Hypothalamus (tissue), 51 donors: ENCODE measurements around the gene DAPK1.

Experiments used
- DNase-seq, 51 donors: peaks; one replicate each; lab custom pipeline; 2025; lab: John Stamatoyannopoulos, UW

Gene DAPK1

DNA sequence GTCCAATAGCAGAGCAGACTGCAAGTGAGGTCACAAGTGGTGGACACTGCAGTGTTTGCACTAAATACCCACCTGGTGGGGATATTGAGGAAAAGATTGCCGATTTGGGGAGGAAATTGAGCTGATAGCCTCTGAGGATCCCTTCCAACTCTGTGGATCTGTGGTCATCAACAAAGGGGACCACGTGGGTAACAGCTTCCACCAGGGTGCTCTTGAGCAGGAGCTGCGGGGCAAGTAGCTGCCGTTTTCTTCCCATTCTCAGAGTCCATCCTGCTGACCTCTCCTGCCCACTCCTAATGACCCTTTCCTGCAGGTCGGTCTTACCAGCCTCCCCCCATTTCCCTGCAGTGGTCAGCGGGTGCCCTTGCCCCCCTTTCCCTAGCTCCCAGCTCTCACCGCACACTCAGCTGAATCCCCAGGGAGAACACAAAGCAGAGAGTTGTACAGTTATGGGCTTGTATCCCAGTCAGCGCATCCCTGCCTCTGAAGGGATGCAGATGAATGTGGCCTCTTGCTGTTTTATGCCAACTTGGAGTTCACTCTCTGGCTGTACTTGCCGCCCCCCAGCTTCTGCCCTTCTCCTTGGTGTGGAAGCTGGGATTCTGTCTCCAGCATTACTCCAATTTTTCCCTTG, 18.0 kb downstream of the DAPK1 start:
- no peak for DNase-seq

DNA sequence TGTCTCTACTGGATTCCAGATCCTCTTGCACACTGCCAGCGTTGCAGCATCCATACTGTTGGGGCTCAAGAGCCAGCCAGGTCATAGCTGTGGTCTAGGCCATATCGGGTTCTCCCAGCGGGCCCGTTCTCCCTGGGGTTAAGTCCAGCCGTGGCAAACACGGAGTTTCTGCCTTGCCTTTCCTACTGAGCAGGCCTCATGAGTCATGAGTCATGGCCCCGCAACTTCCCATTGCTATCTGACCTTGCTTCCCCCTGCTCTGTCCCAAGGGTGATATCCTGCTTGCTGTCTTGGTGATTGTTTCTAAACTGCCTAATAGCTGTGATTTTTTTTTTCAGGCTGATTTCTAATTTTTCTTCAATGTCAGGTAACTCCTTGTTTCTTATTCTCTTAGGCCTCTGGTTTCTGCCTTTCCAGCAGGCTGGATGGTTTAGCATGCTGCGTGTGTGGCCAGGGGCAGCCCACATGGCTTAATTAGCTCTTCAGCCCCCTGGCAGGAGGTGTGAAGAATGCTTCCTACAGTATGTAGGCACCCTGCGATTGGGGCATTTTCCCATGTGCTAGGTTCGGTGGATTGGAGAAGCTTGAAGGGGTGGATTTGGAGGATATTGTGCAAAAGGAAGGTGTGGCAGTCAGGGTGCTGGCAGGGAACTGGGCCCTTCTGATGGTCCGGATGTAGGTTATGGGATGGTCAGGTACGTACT, 18.7 kb downstream of the DAPK1 start:
- peak in 2 of 51 donors; percentile 16 to 31 for DNase-seq

DNA sequence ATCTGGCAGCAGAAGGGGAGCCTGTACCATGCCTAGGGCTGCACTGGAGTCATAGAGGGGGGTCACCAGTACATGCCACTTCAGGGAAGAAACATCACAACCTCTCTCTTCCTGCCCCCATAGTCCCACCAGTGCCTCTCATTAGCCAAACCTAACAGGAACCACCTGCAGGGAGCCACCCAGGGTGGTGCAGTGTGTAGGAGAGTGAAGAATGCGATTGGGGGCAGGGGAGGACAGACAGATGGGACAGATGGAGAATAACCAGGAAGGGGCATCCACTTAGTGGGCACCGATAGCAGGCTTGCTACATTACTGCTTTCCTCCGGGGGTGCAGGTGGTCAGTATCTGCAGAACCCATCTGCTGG, 19.2 kb downstream of the DAPK1 start:
- no peak for DNase-seq

DNA sequence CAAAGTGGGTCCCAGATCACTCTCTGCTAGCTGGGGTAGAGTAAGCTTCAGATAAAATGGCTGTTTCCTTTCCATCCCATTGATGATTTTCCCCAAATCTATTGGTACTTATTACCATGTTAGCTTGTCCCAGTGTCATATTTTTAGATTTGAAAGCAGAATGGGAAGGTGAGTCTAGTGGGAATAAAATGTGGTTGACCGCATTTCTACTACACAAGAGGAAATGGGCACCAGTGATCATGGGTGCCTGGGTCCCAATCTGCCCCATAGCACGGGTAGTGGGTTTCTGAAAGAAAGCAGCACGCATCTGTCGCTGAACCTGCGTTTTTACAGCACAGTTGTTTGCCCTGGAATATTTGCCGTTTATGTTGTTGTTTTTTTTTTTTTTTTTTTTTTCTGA, 20.1 kb downstream of the DAPK1 start:
- DNase-seq = no peak

DNA sequence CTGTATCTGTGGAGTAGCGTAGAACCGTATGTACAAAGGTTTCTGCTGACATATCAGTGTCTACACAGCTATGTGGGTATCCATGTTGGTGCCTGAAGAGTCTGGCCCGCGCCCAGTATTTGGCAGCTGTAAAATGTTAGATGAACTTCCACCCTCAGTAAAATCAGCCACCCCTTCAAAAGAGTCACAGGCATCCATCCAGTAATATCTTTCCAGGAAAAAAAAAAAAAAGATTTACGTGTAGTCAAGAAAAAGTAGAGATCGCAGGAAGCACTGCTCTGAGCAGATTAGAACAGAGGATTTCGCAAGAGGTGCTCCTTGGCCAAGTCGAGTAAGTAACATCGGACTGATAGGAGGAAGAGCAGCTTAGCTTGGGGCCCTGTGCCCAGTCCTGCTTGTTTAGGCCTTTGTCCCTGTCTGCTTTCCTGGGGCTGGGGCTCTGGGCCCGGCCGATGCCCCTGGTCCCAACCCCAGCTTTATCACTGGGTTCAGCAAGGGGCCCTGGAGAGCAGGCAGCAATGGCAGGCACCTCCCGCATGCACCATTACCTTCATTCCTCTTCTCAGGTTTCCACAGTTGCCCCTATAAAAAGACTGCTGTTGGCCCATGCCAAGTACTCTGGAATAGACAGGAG, 21.2 kb downstream of the DAPK1 start:
- no peak for DNase-seq

DNA sequence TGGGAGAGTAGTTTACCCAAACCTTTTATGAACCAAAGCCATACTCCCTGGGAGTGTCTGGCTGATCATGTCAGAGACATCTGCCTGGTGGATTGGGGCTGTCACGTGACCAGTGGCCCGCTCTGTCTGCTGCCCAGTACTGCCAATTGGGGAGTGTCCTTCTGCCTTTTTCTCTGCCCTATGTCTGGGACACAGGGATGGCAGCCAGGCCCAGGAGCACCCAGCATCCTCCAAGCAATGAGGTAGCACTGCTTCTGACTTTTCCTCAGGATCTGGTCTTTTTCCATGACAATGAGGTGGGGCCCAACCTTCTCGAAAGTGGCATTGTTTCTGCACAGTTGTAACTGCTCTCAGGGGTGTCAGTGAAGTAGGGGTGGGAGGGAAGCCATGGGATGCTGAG, 21.8 kb downstream of the DAPK1 start:
- DNase-seq = no peak

DNA sequence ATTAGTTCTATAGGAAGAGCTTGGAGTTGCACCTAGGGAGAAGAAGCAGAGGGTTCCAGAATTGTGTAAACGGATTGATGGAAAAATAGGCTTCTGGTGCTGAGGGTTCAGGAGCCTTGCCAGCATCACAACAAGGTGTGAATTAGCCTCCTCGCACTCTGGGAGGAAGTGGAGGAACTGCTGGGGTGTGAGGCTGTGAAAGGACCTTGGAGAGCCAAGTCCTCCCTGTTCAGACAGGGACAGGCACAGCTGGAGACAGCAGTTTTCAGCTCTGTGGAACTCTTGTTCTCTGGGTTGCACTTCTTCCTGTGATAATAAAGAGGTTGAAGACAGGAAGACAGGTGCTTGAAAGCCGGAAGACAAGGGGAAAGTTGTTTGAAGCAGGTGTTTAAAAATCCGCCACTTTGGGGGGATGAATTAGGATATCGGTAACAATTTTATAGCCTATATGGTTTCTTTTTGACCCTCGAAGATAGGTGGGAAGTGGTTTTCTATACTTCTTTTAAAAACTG, 22.6 kb downstream of the DAPK1 start:
- DNase-seq = no peak

DNA sequence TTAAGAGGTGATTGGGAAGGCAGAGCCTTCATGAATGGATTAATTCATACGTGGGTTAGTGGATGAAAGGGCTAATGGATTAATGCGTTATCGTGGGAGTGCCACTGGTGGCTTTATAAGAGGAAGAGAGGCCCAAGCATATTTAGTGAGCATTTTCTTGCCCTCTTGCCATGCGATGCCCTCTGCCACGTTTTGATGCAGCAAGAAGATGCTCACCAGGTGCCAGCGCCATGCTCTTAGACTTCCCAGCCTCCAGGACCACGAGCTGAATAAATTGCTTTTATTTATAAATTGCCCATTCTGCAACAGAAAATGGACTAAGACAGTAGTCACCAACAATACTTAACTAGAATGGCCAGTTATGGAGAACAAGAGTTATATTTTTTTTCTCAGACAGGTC, 24.2 kb downstream of the DAPK1 start:
- DNase-seq = no peak

DNA sequence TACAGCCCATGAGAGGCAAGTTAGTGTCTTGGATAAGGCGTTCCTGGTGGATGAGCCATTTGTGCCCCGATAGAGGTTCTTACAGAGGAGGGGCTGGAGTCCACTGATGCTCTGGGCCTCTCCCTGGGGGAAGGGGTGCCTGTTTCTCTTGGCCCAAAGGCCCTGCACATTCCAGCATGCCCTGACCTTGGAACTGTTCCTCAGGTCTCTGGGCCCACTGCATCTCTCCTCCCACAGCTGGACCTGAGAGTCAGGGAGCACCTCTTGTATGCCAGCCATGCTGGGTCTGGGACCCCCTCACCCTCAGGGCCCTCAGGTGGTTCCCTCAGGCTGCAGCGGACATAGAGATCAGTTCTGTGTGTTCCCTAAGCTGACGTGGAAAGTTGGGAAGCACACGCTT, 26.4 kb downstream of the DAPK1 start:
- DNase-seq = no peak

DNA sequence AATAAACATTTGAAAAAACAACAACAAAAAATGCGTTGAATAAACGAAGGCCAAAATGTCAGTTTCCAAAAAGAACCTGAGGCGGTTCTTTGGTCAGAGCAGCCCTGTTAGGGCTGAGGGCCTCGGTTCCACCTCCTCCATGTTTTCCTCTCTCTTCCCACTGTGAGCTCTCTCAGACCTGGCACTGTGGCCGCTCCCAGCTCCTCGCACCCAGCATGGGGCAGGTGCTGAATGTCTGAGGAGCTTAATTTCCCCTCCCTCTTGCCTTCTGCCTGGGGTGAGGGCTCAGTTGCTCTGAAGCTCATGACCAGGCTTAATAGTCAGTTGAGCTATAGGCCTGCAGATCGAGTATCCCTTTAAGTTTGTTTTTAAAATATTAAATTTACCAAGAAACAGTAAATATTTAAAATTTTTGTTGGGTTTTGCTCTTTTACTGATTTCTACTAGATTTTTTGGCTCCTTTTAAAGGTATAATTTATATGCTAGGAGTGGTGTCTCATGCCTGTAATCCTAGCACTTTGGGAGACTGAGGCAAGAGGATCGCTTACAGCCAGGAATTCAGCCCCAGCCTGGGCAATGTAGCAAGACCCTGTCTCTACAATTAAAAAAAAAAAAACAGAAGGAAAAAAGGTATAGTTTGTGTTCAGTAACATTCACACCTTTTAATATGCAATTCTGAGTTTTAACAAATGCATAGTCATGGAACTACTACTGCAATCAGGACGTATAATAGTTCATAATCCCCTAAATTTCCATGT, 28.1 kb downstream of the DAPK1 start:
- no peak for DNase-seq

DNA sequence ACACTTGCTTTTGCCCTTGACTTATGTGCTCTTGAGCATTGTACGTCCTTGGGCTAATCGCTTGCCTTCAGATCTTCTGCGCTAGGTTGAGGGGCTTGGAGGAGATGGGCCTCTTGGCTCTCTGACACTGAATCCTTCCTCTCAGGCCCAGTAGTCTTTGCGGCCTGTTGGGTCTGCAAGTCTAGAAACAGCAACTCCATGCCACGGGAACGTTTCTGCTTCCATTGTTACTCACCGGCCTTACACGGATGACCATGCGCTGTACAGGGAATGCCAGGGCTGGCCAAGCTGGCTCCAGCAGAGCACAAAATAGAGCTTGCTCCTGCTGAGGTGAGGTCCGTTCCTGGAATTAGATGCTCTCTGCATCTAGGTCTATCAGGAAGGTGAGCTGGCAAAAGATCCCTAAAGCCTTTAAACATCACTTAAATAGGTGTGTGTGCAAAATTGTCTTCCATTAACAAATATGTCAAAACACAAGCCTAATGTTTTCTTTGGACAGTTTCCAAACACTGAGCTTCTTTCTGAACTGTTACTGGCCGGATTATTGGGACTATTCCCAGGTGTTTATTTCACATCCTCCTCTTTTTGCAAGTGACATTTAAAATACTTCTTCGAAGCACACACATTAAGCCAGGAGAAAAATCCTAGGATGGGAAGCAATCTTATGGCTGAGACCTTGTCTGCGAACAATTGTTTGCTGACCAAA, 29.7 kb downstream of the DAPK1 start:
- DNase-seq = no peak

DNA sequence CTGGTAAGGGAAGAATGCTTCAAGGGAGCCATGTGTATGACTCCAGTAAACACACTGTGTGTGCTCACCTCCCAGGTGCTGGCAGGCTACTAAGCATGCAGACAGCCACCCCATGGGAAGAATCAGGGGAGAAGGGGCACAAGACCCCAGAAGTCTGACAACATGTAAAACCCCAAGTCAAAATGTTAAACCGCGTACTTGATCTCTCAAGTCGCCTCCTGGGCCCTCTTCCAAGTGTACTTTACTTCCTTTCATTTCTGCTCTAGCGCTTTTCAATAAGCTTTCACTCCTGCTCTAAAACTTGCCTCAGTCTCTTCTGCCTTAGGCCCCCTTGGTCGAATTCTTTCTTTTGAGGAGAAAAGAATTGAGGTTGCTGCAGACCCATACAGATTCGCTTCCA, 31.3 kb downstream of the DAPK1 start:
- DNase-seq = no peak

DNA sequence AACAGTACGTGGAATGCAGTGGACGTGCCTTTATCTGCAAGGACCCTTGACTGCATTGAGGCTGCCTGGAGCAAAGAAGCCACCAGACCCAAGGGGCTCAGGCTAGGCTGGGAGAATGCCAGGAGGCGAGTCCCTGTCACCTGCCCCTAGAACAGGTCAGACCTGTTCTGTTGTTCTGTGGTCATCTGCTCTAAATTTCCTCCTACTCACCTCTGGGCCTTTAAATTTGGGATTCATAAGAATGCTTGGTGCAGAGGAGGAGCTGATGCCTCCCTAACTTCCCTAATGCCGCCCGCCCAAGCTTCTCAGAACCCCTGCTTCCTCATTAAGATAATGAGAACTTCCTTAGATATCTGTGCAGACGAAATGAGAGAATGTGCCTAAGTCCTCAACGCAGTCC, 32.0 kb downstream of the DAPK1 start:
- no peak for DNase-seq

DNA sequence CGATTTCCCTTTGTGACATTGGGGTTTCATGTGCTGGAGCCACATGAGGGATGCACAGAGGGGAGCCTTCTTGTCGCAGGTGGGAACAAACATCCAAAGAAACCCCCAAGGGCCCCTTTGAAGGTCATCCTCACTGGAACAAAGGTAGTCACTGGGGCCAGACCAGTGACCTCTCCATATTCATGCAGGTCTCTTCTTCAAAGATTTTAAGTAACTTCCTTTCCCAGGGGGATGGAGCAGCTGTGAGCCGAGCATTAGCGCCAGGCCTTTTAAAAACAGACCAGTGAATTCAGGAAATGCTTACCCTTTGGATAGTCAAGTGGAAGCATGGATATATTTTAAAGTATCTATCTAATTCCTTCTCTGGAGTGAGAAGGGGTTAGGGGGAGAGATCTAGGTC, 33.0 kb downstream of the DAPK1 start:
- no peak for DNase-seq

DNA sequence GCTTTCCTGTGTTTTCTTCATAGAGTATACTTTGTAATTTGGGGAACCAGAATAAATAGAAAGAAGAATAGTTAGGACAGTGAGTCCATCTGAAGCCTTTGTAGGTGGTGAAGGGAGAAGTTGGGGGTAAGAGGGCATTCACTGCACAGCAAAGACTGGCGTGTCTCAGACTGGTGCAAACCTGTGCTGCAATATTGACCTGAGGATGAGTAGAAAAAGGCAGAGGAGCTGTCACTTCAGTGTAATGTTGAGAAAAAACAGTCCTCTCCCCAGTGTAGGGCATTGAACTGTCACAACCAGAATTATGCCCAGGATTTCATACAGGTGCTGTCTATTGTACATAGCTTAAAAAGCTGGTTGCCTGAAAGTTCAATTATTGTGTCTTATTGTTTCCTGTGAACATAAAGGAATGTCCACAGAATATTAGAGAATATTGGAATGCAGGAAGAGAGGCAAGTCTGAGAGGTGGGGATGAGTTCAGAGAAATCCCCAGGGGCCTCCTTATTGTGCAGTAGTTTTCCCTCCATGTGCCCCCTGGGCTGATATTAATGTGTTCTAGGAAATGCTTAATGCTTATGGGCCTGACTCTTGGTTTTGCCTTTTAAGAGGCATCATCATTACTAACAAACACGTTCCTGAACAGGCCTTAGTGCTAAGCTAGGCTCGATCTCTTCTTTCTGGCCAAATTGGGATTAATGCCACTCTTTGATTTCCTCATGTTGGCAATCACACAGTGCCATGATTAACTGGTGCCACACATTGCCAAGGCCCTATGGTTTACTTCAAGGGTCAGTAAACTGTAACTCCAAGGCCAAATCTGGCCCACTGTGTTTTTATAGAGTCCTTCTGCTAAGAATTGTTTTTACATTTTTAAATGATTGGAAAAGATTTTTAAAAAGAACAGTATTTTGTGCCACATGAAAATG, 34.0 kb downstream of the DAPK1 start:
- no peak for DNase-seq

DNA sequence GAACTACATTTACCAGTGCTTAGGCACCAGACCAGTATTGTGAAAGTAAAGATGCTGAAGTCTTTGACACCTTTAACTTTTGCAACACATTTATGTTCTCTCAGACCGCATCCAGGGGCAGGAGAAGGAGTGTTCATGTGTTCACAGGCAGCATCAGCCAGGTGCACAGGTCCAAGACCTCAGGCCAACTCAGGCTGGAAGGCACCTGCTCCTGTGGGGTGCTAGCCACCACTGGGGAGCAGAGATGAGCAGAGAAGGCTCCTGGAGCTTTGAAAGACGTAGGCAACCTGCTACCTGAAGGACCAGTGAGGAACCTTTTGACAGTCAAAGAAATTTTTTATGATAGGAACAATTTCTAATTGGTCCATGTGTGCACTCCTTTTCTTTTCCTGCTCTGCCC, 35.6 kb downstream of the DAPK1 start:
- DNase-seq = no peak

DNA sequence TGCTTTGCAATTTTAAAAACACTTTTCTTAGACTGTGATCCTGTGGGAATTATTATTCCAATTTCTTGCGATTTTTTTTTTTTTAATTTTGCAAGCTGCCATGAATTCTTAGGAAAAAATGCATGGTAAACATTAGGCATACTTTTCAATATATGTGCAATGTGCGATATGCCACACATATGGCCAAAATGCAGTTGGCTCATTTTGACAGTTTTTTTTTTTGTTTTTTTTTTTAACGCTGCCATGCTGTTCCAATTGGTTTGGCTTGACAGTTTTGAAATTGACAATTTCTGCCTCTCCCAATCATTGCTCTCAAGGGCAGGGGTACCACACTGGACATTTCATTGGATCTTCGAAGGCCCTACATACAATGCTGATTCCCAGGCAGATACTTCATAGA, 36.4 kb downstream of the DAPK1 start:
- no peak for DNase-seq

DNA sequence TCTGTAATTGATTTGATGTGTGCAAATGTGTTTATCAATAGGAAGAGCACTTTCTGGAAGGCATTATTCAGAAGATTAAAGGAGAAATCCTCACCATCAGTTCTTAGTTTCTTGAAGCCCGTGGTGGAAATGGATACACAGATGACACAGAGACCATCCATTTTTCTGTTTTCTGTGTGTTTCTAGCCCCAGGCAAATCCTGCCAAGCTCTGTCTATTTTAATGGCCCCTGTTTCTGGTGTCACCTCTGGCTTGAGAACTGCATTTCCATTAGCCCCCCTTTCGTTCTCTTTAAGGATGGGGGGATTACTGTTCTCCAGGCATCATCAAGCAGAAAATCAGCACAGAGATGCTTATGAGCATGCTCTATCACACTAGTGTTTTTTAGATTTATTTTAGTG, 37.3 kb downstream of the DAPK1 start:
- no peak for DNase-seq

DNA sequence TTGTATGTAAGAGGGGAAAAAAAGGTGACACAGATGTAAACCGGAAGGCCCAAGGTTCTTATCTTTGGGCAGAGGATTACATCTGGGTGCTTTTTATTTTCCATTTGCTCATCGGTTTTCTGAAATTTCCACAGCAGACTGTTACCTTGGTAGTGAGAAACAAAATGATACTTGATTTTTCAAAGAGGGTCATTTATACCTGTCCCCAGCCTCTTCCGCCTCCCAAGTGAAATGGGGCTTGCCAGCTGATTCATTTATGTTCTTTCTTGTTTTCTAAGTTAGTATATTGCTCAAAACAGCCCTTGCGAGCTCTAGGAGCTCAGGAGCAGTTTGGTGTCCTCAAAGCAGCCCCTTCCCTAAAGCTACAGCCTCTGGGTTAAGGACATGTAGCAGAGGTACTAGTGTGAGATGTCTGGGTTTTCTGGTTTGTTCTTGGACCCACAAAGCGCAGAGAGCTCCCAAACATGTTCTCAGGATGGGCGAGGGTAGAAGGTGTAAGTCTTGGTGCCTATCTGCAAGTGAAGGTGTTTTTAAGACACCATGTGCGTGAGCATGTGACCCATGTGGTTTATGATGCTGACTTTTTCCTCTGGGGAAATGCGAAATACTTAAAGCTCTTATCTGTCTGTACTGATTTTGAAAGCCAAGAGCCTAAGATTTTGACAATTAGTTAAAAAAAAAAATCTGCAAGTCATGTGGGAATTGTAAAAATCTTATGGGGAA, 38.3 kb downstream of the DAPK1 start:
- DNase-seq = no peak
